ENCODE results near the gene SPAG5. TPM values are rescaled to one million over a fixed set of nuclear protein-coding genes. Genes with fewer than 3 reads are reported as not detected.

The SPAG5 gene
- total and polyA plus RNA-seq, 9 of the 15 experiments (the other 6 are each of a cell fraction or from before 2014, with no cell fraction given) = 94.4 to 286 (median 151) TPM

GRCh38 chr17:28577466-28577824 lies 21.4 kb downstream of the SPAG5 start (continued):
- TF ChIP-seq SMAD4 (CRISPR knock-in tag; conservative IDR thresholded peaks at IDR 0.05) (0 out of 2 replicates have a peak, but pooled peaks have one; percentile 18), ZBTB40 (IDR thresholded peaks at IDR 0.05) (no peak), ZBTB40 (CRISPR knock-in tag; IDR thresholded peaks at IDR 0.05) (no peak), RB1 (IDR thresholded peaks at IDR 0.05; ENCODE audit: low read depth) (0 out of 2 replicates have a peak, but pooled peaks have one; percentile 8), NFIC (IDR thresholded peaks at IDR 0.05) (peak; percentile 99)

All from K562 (cell line).